IPS-20b (cell line): ENCODE data around the gene GPD2.

Experiments used
- H3K27ac ChIP-seq: one replicate; pipeline ENCODE4 v1.5.1; 2013; ENCODE audit warnings: low read length
- H3K27me3 ChIP-seq: 2 replicates; pipeline ENCODE4 v1.6.1; 2013; ENCODE audit warnings: mild to moderate bottlenecking, low read length, inconsistent platforms; ENCODE audit not compliant: insufficient read depth
- H3K36me3 ChIP-seq: 2 replicates; pipeline ENCODE4 v1.6.1; 2013; ENCODE audit warnings: low read depth, mild to moderate bottlenecking, inconsistent platforms, low read length, moderate library complexity; ENCODE audit not compliant: insufficient read depth
- H3K4me1 ChIP-seq: 2 replicates; pipeline ENCODE4 v1.6.1; 2013; ENCODE audit warnings: mild to moderate bottlenecking, control low read depth, inconsistent platforms, low read length, moderate library complexity; ENCODE audit not compliant: insufficient read depth
- H3K4me3 ChIP-seq: 2 replicates; pipeline ENCODE4 v1.5.1; 2013; ENCODE audit warnings: mild to moderate bottlenecking, low read length, inconsistent platforms
- H3K9ac ChIP-seq: 2 replicates; pipeline ENCODE4 v1.6.1; 2013; ENCODE audit warnings: low read depth, mild to moderate bottlenecking, inconsistent platforms, low read length, moderate library complexity
- H3K9me3 ChIP-seq: 2 replicates; pipeline ENCODE4 v1.6.1; 2013; ENCODE audit warnings: mild to moderate bottlenecking, low read depth, low read length, inconsistent platforms; ENCODE audit not compliant: insufficient read depth

Gene GPD2

GRCh38 chr2:156435718-156436496, at the start of gene GPD2:
TSS of gene GPD2 (plus strand) at chr2:156436379. CDS start at chr2:156476106, 39,727 bp downstream.
- Histone ChIP-seq H3K9me3 (no peaks in the 10 kb centered on the region), H3K4me3 (peak within 1 kb of the TSS; percentile 83), H3K27me3 (no peaks in the 10 kb centered on the region), H3K27ac (peak within 1 kb of the TSS; percentile 71), H3K4me1 (peaks cover 9% of the 10 kb centered on the region), H3K36me3 (no peaks in the 10 kb centered on the region), H3K9ac (peak within 1 kb of the TSS; percentile 84)

GRCh38 chr2:156394033-156394741, 42.0 kb upstream of the GPD2 start:
- Histone ChIP-seq H3K36me3 (no peaks in the 10 kb centered on the region), H3K4me3 (no peak overlapping the region)

GRCh38 chr2:156396126-156396525, 40.1 kb upstream of the GPD2 start:
- Histone ChIP-seq H3K27me3 (peaks cover 20% of the 10 kb centered on the region), H3K27ac (no peak overlapping the region), H3K9me3 (no peaks in the 10 kb centered on the region), H3K4me1 (no peaks in the 10 kb centered on the region), H3K4me3 (no peak overlapping the region), H3K9ac (no peak overlapping the region), H3K36me3 (no peaks in the 10 kb centered on the region)

More at GRCh38 chr2:156394033-156394741, 42.0 kb upstream of the GPD2 start:
- peaks cover 10% of the 10 kb centered on the region for H3K27me3 ChIP-seq
- H3K4me1 ChIP-seq, result no peaks in the 10 kb centered on the region
- no peak overlapping the region for H3K9ac ChIP-seq
- H3K9me3 ChIP-seq, result no peaks in the 10 kb centered on the region
- no peak overlapping the region for H3K27ac ChIP-seq

GRCh38 chr2:156397229-156397628, 39.0 kb upstream of the GPD2 start:
- H3K27ac ChIP-seq, result no peak overlapping the region
- H3K9ac ChIP-seq, result no peak overlapping the region
- no peaks in the 10 kb centered on the region for H3K36me3 ChIP-seq
- no peaks in the 10 kb centered on the region for H3K9me3 ChIP-seq
- peaks cover 20% of the 10 kb centered on the region for H3K27me3 ChIP-seq
- H3K4me1 ChIP-seq, result no peaks in the 10 kb centered on the region
- H3K4me3 ChIP-seq, result no peak overlapping the region

- no peak overlapping the region for H3K4me3 ChIP-seq
- H3K36me3 ChIP-seq, result no peaks in the 10 kb centered on the region
- H3K9me3 ChIP-seq, result no peaks in the 10 kb centered on the region
- no peak overlapping the region for H3K27ac ChIP-seq
- H3K4me1 ChIP-seq, result no peaks in the 10 kb centered on the region
- H3K27me3 ChIP-seq, result peaks cover 20% of the 10 kb centered on the region
- no peak overlapping the region for H3K9ac ChIP-seq
Observed at GRCh38 chr2:156398176-156398575, 38.0 kb upstream of the GPD2 start.

GRCh38 chr2:156399224-156399949, 36.8 kb upstream of the GPD2 start:
- H3K9ac ChIP-seq, result peak overlapping the region; percentile 66; the same call in 1 of the 2 replicates
- no peaks in the 10 kb centered on the region for H3K36me3 ChIP-seq
- peak overlapping the region; percentile 96 for H3K4me3 ChIP-seq
- no peaks in the 10 kb centered on the region for H3K9me3 ChIP-seq
- no peak overlapping the region for H3K27ac ChIP-seq
- H3K4me1 ChIP-seq, result no peaks in the 10 kb centered on the region
- H3K27me3 ChIP-seq, result peaks cover 20% of the 10 kb centered on the region

GRCh38 chr2:156399950-156400705, 36.1 kb upstream of the GPD2 start:
- Histone ChIP-seq H3K36me3 (no peaks in the 10 kb centered on the region), H3K9ac (peak overlapping the region; percentile 66), H3K4me3 (peak overlapping the region; percentile 96), H3K9me3 (no peaks in the 10 kb centered on the region), H3K27me3 (peaks cover 20% of the 10 kb centered on the region), H3K27ac (no peak overlapping the region), H3K4me1 (no peaks in the 10 kb centered on the region)

- Histone ChIP-seq H3K4me3 (peak overlapping the region; percentile 96), H3K27me3 (peaks cover 20% of the 10 kb centered on the region), H3K9ac (peak overlapping the region; percentile 93), H3K27ac (no peak overlapping the region), H3K9me3 (no peaks in the 10 kb centered on the region), H3K36me3 (no peaks in the 10 kb centered on the region), H3K4me1 (no peaks in the 10 kb centered on the region)
Observed at GRCh38 chr2:156400706-156401678, 35.2 kb upstream of the GPD2 start.

GRCh38 chr2:156401861-156402260, 34.3 kb upstream of the GPD2 start:
- no peaks in the 10 kb centered on the region for H3K9me3 ChIP-seq
- H3K36me3 ChIP-seq, result no peaks in the 10 kb centered on the region
- H3K4me1 ChIP-seq, result no peaks in the 10 kb centered on the region
- no peak overlapping the region for H3K9ac ChIP-seq
- H3K4me3 ChIP-seq, result no peak overlapping the region
- no peak overlapping the region for H3K27ac ChIP-seq
- peaks cover 20% of the 10 kb centered on the region for H3K27me3 ChIP-seq

- Histone ChIP-seq H3K27me3 (no peaks in the 10 kb centered on the region), H3K4me3 (no peak overlapping the region)
Observed at GRCh38 chr2:156405586-156405985, 30.6 kb upstream of the GPD2 start.

More at GRCh38 chr2:156405586-156405985, 30.6 kb upstream of the GPD2 start:
- Histone ChIP-seq H3K4me1 (no peaks in the 10 kb centered on the region), H3K36me3 (no peaks in the 10 kb centered on the region), H3K9me3 (no peaks in the 10 kb centered on the region), H3K27ac (no peak overlapping the region), H3K9ac (no peak overlapping the region)
